ENCODE data around the gene ATP8B1. TPM values are rescaled to one million over a fixed set of nuclear protein-coding genes. Genes with fewer than 3 reads are reported as not detected.
A peak's percentile ranks its signal among the peaks of the same experiment; 100 is the strongest.

The ATP8B1 gene
- total and polyA plus RNA-seq, 2 experiments from 2014 or later, result 7.9 to 38.4 TPM

DNA sequence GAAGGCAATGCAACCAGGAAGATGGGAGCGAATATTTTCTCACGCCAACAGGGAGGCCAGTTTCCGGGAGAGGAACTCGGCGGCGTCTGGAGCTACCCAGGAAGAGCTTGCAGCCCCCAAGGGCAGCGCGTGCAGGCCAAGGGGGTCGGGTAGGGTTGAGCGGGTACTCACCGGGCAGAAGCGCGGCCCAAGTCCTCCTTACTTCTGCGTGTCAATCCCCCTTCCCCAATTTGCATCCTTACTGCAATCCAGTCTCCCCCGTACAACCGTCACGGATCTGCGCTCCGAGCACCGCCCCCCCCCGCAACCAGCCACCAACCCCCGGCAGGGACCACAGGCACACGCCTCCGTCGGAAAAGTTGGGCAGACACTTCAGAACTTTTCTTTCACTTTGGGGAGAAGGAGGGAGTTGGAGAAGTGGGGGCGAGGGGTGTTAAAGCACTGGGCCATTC, 1.3 kb downstream of the ATP8B1 start:
- Histone ChIP-seq H3K4me1 (ENCODE audit: insufficient read depth) (peaks cover 22% of the 10 kb centered on the region), H3K9me2 (replicated peaks; ENCODE audit: insufficient read depth) (no peaks in the 10 kb centered on the region)
- WGBS (ENCODE audit: low lambda C conversion rate, missing lambda C conversion rate), result 6% methylated on average over 25 of the region's 26 CpGs

DNA sequence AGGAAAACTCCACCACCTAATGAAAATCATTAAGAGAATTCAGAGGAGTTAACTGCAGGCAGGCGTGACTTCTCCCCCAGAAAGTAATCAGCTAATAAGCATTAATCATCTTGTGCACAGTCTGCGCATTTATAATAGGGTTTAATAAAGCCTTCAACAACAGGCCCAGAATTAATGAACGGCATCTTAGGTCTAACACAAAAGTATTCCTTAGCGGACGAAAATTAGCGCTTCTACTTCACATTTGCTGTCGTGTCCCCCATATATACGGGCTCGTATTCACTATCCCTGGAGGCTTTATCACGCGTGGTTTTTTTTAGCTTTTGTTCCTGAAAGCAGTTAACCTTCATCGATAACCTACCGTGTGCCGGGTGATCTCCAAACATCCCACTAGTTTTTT, 1.8 kb downstream of the ATP8B1 start:
- no peaks in the 10 kb centered on the region for H3K36me3 ChIP-seq (replicated peaks; ENCODE audit: insufficient read depth, low read depth)
- no peaks in the 10 kb centered on the region for H3K9me2 ChIP-seq (replicated peaks; ENCODE audit: insufficient read depth)
- H3K9me3 ChIP-seq (ENCODE audit: low read depth), result no peaks in the 10 kb centered on the region
- WGBS (ENCODE audit: low lambda C conversion rate, missing lambda C conversion rate), result 44% methylated on average over 14 of the region's 14 CpGs
- TF ChIP-seq, protein P1, sequence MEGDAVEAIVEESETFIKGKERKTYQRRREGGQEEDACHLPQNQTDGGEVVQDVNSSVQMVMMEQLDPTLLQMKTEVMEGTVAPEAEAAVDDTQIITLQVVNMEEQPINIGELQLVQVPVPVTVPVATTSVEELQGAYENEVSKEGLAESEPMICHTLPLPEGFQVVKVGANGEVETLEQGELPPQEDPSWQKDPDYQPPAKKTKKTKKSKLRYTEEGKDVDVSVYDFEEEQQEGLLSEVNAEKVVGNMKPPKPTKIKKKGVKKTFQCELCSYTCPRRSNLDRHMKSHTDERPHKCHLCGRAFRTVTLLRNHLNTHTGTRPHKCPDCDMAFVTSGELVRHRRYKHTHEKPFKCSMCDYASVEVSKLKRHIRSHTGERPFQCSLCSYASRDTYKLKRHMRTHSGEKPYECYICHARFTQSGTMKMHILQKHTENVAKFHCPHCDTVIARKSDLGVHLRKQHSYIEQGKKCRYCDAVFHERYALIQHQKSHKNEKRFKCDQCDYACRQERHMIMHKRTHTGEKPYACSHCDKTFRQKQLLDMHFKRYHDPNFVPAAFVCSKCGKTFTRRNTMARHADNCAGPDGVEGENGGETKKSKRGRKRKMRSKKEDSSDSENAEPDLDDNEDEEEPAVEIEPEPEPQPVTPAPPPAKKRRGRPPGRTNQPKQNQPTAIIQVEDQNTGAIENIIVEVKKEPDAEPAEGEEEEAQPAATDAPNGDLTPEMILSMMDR (IDR thresholded peaks at IDR 0.05; ENCODE audit: poor library complexity), result no peak
- TF ChIP-seq EZH2 (IDR thresholded peaks at IDR 0.05; ENCODE audit: borderline replicate concordance), result no peak
- no peak for TF ChIP-seq EZH2phosphoT487 (IDR thresholded peaks at IDR 0.05; ENCODE audit: low read depth, severe bottlenecking, unreplicated experiment)
- H3K27me3 ChIP-seq, result peaks cover 6% of the 10 kb centered on the region
- peak overlapping the region; percentile 92 for H3K27ac ChIP-seq
- peak overlapping the region; percentile 84 for H3K4me2 ChIP-seq
- no peaks in the 10 kb centered on the region for H4K20me1 ChIP-seq (ENCODE audit: insufficient read depth, poor library complexity, severe bottlenecking)
- no peak for DNase-seq (ENCODE audit: low spot score)
- peak overlapping the region; percentile 43 for H3K4me3 ChIP-seq
- H3K4me1 ChIP-seq (ENCODE audit: insufficient read depth), result peaks cover 27% of the 10 kb centered on the region
- H3K79me2 ChIP-seq, result peaks cover 53% of the 10 kb centered on the region
- peak overlapping the region; percentile 19 for H2AFZ ChIP-seq

More for the DNA sequence above, 1.3 kb downstream of the ATP8B1 start:
- peak overlapping the region; percentile 43 for H3K4me3 ChIP-seq
- TF ChIP-seq, protein P1 (IDR thresholded peaks at IDR 0.05; ENCODE audit: poor library complexity), result no peak
- peaks cover 50% of the 10 kb centered on the region for H3K79me2 ChIP-seq
- peak overlapping the region; percentile 92 for H3K27ac ChIP-seq
- H3K27me3 ChIP-seq, result peaks cover 6% of the 10 kb centered on the region
- DNase-seq (ENCODE audit: low spot score), result peak; percentile 39
- H3K4me2 ChIP-seq, result peak overlapping the region; percentile 84
- H3K9me3 ChIP-seq (ENCODE audit: low read depth), result no peaks in the 10 kb centered on the region
- H4K20me1 ChIP-seq (ENCODE audit: insufficient read depth, poor library complexity, severe bottlenecking), result no peaks in the 10 kb centered on the region
- H3K36me3 ChIP-seq (replicated peaks; ENCODE audit: insufficient read depth, low read depth), result no peaks in the 10 kb centered on the region
- peak overlapping the region; percentile 19 for H2AFZ ChIP-seq

- no peaks in the 10 kb centered on the region for H4K20me1 ChIP-seq (ENCODE audit: insufficient read depth, poor library complexity, severe bottlenecking)
- no peak overlapping the region for H3K4me3 ChIP-seq
- peaks cover 34% of the 10 kb centered on the region for H3K4me1 ChIP-seq (ENCODE audit: insufficient read depth)
- WGBS (ENCODE audit: low lambda C conversion rate, missing lambda C conversion rate), result 58% methylated on average over 4 of the region's 4 CpGs
- H3K27me3 ChIP-seq, result peaks cover 6% of the 10 kb centered on the region
- no peaks in the 10 kb centered on the region for H3K9me3 ChIP-seq (ENCODE audit: low read depth)
- H3K36me3 ChIP-seq (replicated peaks; ENCODE audit: insufficient read depth, low read depth), result no peaks in the 10 kb centered on the region
- DNase-seq (ENCODE audit: low spot score), result peak; percentile 42
- no peak overlapping the region for H2AFZ ChIP-seq
- TF ChIP-seq EZH2 (IDR thresholded peaks at IDR 0.05; ENCODE audit: borderline replicate concordance) (no peak), EZH2phosphoT487 (IDR thresholded peaks at IDR 0.05; ENCODE audit: low read depth, severe bottlenecking, unreplicated experiment) (no peak)
- TF ChIP-seq, protein P1 (IDR thresholded peaks at IDR 0.05; ENCODE audit: poor library complexity), result no peak
- peak overlapping the region; percentile 85 for H3K27ac ChIP-seq
- no peaks in the 10 kb centered on the region for H3K9me2 ChIP-seq (replicated peaks; ENCODE audit: insufficient read depth)
- H3K4me2 ChIP-seq, result peak overlapping the region; percentile 61
- peaks cover 78% of the 10 kb centered on the region for H3K79me2 ChIP-seq
Measured at GRCh38 chr18:57798713-57799373, 4.3 kb downstream of the ATP8B1 start.

Measured in hepatocyte (in vitro differentiated cells).